ENCODE data around the gene PTPRU.

- TF ChIP-seq CTCF (IDR thresholded peaks at IDR 0.05; ENCODE audit: low read depth, low read length) (no peak), MYC (IDR thresholded peaks at IDR 0.05; ENCODE audit: low read depth, low read length) (no peak)
Observed at GRCh38 chr1:29304025-29304684, 67.8 kb downstream of the PTPRU start.
